Peyer's patch (tissue), 4 donors: ENCODE results near the gene HMCN1.

Experiments
- POLR2A ChIP-seq, 2 donors: fragments of 450-650 bp; IDR thresholded peaks; one replicate each; pipeline ENCODE4 v1.5.1; 2017; ENCODE audit warnings: antibody characterized with exemption in 2 of 2, mild to moderate bottlenecking in 2 of 2, moderate library complexity in 2 of 2
- TF ChIP-seq, protein P1 (sequence below), 6 experiments: fragments of 450-650 bp in 4 of 6; fragments of 200-600 bp in 2 of 6; sonication (generic) in 1 of 6; IDR thresholded peaks; one replicate each; pipeline ENCODE4 v1.5.1; 2017 to 2019; ENCODE audit warnings: antibody characterized with exemption in 6 of 6, mild to moderate bottlenecking in 3 of 6, moderate library complexity in 1 of 6

- TF ChIP-seq, protein P1, sequence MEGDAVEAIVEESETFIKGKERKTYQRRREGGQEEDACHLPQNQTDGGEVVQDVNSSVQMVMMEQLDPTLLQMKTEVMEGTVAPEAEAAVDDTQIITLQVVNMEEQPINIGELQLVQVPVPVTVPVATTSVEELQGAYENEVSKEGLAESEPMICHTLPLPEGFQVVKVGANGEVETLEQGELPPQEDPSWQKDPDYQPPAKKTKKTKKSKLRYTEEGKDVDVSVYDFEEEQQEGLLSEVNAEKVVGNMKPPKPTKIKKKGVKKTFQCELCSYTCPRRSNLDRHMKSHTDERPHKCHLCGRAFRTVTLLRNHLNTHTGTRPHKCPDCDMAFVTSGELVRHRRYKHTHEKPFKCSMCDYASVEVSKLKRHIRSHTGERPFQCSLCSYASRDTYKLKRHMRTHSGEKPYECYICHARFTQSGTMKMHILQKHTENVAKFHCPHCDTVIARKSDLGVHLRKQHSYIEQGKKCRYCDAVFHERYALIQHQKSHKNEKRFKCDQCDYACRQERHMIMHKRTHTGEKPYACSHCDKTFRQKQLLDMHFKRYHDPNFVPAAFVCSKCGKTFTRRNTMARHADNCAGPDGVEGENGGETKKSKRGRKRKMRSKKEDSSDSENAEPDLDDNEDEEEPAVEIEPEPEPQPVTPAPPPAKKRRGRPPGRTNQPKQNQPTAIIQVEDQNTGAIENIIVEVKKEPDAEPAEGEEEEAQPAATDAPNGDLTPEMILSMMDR (IDR thresholded peaks at IDR 0.05), result no peak
- TF ChIP-seq POLR2A (IDR thresholded peaks at IDR 0.05), result no peak
Measured at GRCh38 chr1:185931438-185931837, 197.2 kb downstream of the HMCN1 start.
